Stomach smooth muscle (tissue), 2 donors: ENCODE results near the gene MAOB.
"Not testable (repeated sequence)": the region's sequence is repeated elsewhere in the genome, so short reads cannot be mapped to it uniquely, and the experiment has no call there.

Experiments used
- H3K27ac ChIP-seq: one replicate; pipeline ENCODE4 v1.7.0; 2013; ENCODE audit warnings: mild to moderate bottlenecking, low read length, inconsistent platforms
- H3K27me3 ChIP-seq, 2 donors: one replicate each; pipeline ENCODE4 v1.7.0; 2013; ENCODE audit warnings: low read length in 2 of 2; ENCODE audit not compliant: insufficient read depth in 2 of 2, control insufficient read depth in 1 of 2
- H3K36me3 ChIP-seq, 2 donors: one replicate each; pipeline ENCODE4 v1.7.0; 2013; ENCODE audit warnings: low read length in 2 of 2; ENCODE audit not compliant: control insufficient read depth in 2 of 2, insufficient read depth in 2 of 2
- H3K4me1 ChIP-seq: one replicate; pipeline ENCODE4 v1.7.0; 2013; ENCODE audit warnings: low read length; ENCODE audit not compliant: control insufficient read depth, insufficient read depth
- H3K4me3 ChIP-seq, 2 donors: one replicate each; pipeline ENCODE4 v1.7.0; 2013; ENCODE audit warnings: low read length in 2 of 2
- H3K9ac ChIP-seq, 2 donors: one replicate each; pipeline ENCODE4 v1.7.0; 2013; ENCODE audit warnings: low read length in 2 of 2, mild to moderate bottlenecking in 1 of 2
- H3K9me3 ChIP-seq, 2 donors: one replicate each; pipeline ENCODE4 v1.7.0; 2013; ENCODE audit warnings: low read length in 2 of 2; ENCODE audit not compliant: control insufficient read depth in 2 of 2
- donor health status: healthy.
- donor health status: Pancreatic carcinoma.

Gene MAOB

DNA sequence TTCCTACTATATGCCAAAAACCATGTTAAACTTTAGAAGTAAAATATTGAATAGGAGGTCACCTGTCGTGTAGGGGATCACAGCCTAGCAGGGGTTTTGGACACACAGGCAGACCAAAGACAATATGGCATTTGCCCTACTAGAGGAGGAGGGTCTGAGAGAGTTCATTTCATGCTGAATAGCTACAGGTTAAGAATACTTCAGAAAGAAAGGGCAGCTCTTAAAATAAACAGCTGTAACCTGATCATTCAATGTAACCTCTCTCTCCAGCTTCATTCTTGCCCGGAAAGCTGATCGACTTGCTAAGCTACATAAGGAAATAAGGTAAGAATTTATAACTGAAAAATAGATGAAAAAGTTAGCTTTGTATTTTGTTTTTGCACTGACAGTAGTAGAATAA lies 146.3 kb downstream of the MAOB start:
- H3K27me3 ChIP-seq = peaks cover 0 to 4% of the 10 kb centered on the region in 2 donors
- H3K9me3 ChIP-seq = peaks cover 0 to 3% of the 10 kb centered on the region in 2 donors
- no peak overlapping the region for H3K4me3 ChIP-seq
- H3K4me1 ChIP-seq = no peaks in the 10 kb centered on the region
- no peak overlapping the region for H3K27ac ChIP-seq
- peaks cover 6 to 11% of the 10 kb centered on the region in 2 donors for H3K36me3 ChIP-seq
- no peak overlapping the region for H3K9ac ChIP-seq

DNA sequence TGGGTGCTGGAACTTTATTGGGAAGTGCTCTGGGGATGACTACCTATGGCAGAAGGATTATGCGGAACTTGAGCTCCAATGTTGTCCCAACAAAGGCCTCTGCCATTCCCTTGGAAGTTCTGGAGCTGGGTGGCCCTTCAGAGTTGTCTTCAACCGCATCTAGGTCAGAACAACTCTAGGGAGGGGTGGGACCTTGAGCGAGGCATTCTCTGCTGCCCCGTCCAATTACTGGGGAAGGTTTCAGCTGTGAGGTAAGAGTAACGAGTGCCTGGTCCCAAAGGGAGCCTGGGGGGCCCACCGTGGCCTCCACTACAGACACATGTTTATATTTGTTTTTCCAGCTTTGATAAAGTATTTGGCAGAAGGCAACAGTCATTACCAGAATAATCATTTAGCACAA lies 146.7 kb downstream of the MAOB start:
- Histone ChIP-seq H3K9me3 (peaks cover 0 to 3% of the 10 kb centered on the region in 2 donors), H3K36me3 (peaks cover 6 to 11% of the 10 kb centered on the region in 2 donors), H3K4me3 (no peak overlapping the region)

GRCh38 chrX:43734444-43734843 lies 147.8 kb downstream of the MAOB start:
- Histone ChIP-seq H3K27me3 (peaks cover 0 to 4% of the 10 kb centered on the region in 2 donors), H3K9me3 (peaks cover 0 to 3% of the 10 kb centered on the region in 2 donors), H3K4me1 (no peaks in the 10 kb centered on the region), H3K36me3 (peaks cover 6 to 11% of the 10 kb centered on the region in 2 donors), H3K27ac (no peak overlapping the region), H3K9ac (no peak overlapping the region), H3K4me3 (no peak overlapping the region)

More for the DNA sequence above, 146.7 kb downstream of the MAOB start:
- no peak overlapping the region for H3K9ac ChIP-seq
- H3K27me3 ChIP-seq = peaks cover 0 to 4% of the 10 kb centered on the region in 2 donors
- H3K4me1 ChIP-seq = no peaks in the 10 kb centered on the region
- no peak overlapping the region for H3K27ac ChIP-seq

GRCh38 chrX:43733699-43734098 lies 148.6 kb downstream of the MAOB start:
- Histone ChIP-seq H3K4me3 (no peak overlapping the region), H3K9ac (no peak overlapping the region), H3K27me3 (peaks cover 0 to 4% of the 10 kb centered on the region in 2 donors), H3K36me3 (peaks cover 6 to 11% of the 10 kb centered on the region in 2 donors), H3K27ac (no peak overlapping the region), H3K4me1 (no peaks in the 10 kb centered on the region), H3K9me3 (peaks cover 0 to 3% of the 10 kb centered on the region in 2 donors)

- Histone ChIP-seq H3K4me3 (no peak overlapping the region), H3K9ac (no peak overlapping the region), H3K4me1 (peaks cover 3% of the 10 kb centered on the region), H3K27me3 (peaks cover 0 to 4% of the 10 kb centered on the region in 2 donors), H3K36me3 (peaks cover 6 to 11% of the 10 kb centered on the region in 2 donors), H3K9me3 (peaks cover 0 to 3% of the 10 kb centered on the region in 2 donors), H3K27ac (no peak overlapping the region)
Observed at GRCh38 chrX:43731086-43731485, 151.2 kb downstream of the MAOB start.

- Histone ChIP-seq H3K4me1 (peaks cover 3% of the 10 kb centered on the region), H3K4me3 (no peak overlapping the region), H3K27ac (no peak overlapping the region), H3K9me3 (peaks cover 0 to 3% of the 10 kb centered on the region in 2 donors), H3K27me3 (peaks cover 0 to 4% of the 10 kb centered on the region in 2 donors), H3K9ac (no peak overlapping the region), H3K36me3 (peaks cover 6 to 11% of the 10 kb centered on the region in 2 donors)
Observed at GRCh38 chrX:43728966-43729365, 153.3 kb downstream of the MAOB start.

- H3K9ac ChIP-seq = no peak overlapping the region
- H3K27me3 ChIP-seq = no peaks in the 10 kb centered on the region
Observed at GRCh38 chrX:43728002-43728401, 154.2 kb downstream of the MAOB start.

DNA sequence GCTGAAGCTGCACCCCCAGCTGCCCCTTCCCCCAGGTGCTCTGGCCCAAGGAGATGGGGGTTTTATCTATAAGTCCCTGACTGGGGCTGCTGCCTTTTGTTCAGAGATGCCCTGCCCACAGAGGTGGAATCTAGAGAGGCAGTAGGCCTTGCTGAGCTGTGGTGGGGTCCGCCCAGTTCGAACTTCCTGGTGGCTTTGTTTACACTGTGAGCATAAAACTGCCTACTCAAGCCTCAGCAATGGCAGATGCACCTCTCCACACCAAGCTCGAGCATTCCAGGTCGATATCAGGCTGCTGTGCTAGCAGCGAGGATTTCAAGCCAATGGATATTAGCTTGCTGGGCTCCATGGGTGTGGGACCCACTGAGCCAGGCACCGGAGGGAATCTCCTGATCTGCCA lies 155.0 kb downstream of the MAOB start:
- H3K27me3 ChIP-seq, H3K27ac ChIP-seq, H3K9me3 ChIP-seq, H3K4me1 ChIP-seq, H3K36me3 ChIP-seq, H3K9ac ChIP-seq, H3K4me3 ChIP-seq: not testable (repeated sequence)

More at GRCh38 chrX:43728002-43728401, 154.2 kb downstream of the MAOB start:
- peaks cover 0 to 3% of the 10 kb centered on the region in 2 donors for H3K9me3 ChIP-seq
- no peak overlapping the region for H3K4me3 ChIP-seq
- peaks cover 4 to 6% of the 10 kb centered on the region in 2 donors for H3K36me3 ChIP-seq
- H3K27ac ChIP-seq = no peak overlapping the region
- peaks cover 3% of the 10 kb centered on the region for H3K4me1 ChIP-seq

DNA sequence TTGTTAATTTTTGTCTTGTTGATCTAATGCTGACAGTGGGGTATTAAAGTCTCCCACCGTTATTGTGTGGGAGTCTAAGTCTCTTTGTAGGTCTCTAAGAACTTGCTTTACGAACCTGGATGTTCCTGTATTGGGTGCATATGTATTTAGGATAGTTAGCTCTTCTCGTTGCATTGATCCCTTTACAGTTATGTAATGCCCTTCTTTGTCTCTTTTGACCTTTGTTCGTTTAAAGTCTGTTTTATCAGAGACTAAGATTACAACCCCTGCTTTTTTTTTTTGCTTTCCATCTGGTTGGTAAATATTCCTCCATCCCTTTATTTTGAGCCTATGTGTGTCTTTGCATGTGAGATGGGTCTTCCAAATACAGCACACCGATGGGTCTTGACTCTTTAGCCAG lies 157.0 kb downstream of the MAOB start:
- not testable (repeated sequence) for H3K27me3 ChIP-seq, H3K9ac ChIP-seq, H3K36me3 ChIP-seq, H3K9me3 ChIP-seq, H3K4me3 ChIP-seq, H3K4me1 ChIP-seq, H3K27ac ChIP-seq

DNA sequence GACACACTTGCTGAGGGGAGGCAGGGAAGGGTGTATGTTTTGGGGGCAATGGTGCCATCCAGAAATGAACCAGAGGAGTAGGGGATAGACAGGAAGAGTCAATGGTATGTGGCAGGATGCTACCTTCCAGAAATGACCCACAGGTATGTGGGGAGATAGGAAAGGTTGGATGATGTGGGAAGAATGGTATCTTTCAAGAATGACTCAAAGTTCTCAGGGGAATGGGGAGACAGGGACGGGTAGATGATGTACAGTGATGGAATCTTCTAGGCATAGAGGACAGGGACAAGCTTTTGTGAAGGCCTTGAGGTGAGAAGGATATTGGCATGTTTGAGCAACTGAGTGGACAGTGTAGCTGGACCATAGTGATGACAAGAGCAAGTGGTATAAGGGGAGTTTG lies 161.3 kb downstream of the MAOB start:
- Histone ChIP-seq H3K27me3 (no peaks in the 10 kb centered on the region), H3K9ac (no peak overlapping the region), H3K4me1 (no peaks in the 10 kb centered on the region), H3K4me3 (no peak overlapping the region), H3K36me3 (peaks cover 4% of the 10 kb centered on the region in 2 donors), H3K9me3 (peaks cover 0 to 11% of the 10 kb centered on the region in 2 donors), H3K27ac (no peak overlapping the region)

- Histone ChIP-seq H3K4me3 (no peak overlapping the region), H3K9ac (no peak overlapping the region), H3K36me3 (peaks cover 4 to 7% of the 10 kb centered on the region in 2 donors), H3K9me3 (peaks cover 0 to 11% of the 10 kb centered on the region in 2 donors), H3K27ac (no peak overlapping the region), H3K4me1 (no peaks in the 10 kb centered on the region), H3K27me3 (peaks cover 0 to 2% of the 10 kb centered on the region in 2 donors)
Observed at GRCh38 chrX:43720082-43720481, 162.2 kb downstream of the MAOB start.
